T-helper 1 cell treated with Interleukin-12 subunit alpha and Interleukin-12 subunit beta and Interleukin-4 antibody, amounts not matched to agents 30 μg/mL and 1 μg/mL, for 36 hours (primary cell): Measurements from ENCODE around the gene NFYA.

Experiments used
- H3K27ac Mint-ChIP-seq: one replicate; pipeline ENCODE4 v1.8.0; 2021; ENCODE audit warnings: mild to moderate bottlenecking, mixed read lengths
- H3K27me3 Mint-ChIP-seq: one replicate; pipeline ENCODE4 v1.8.0; 2021; ENCODE audit warnings: low read depth, mixed read lengths
- H3K36me3 Mint-ChIP-seq: one replicate; pipeline ENCODE4 v1.8.0; 2021; ENCODE audit warnings: low read depth, mixed read lengths
- H3K4me1 Mint-ChIP-seq: one replicate; pipeline ENCODE4 v1.8.0; 2021; ENCODE audit warnings: low read depth, mixed read lengths
- H3K4me3 Mint-ChIP-seq: one replicate; pipeline ENCODE4 v1.8.0; 2021; ENCODE audit warnings: mild to moderate bottlenecking, moderate library complexity, mixed read lengths
- H3K9me3 Mint-ChIP-seq: one replicate; pipeline ENCODE4 v1.8.0; 2021; ENCODE audit warnings: mixed read lengths

The NFYA gene

DNA sequence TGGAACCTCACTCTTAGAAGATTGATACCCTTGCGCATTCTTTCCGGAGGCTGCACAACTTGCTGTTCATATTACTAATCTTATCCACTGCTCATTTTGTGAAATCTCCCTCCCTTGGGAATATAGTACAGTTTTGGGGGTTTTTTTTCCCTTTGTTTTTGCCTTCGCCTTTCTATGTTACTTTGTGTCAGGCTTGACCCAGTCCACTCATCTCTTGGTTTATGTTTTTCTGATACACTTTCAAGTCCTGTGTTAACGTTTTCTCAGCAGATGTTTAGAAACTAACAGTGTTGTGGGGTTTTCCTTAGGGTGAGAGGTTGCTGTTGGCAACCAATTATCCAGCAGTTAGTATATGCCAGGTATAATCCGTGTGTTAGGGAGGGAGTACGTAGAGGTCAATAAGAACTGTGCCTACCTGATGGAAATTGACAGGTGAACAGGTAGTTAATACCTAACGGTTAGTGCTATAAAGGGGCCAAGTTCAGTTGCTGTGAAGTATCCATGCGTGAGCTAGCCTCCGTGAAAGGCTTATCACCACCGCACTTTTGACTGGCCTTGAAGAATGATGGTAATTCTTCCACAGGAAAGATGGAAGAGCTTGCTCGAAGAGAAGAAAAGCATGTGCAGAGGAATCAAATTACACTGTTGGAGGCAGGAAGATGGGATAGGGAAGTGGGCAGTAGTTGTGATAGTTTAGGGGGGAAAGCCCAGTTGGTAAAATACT is 1.4 kb downstream of the NFYA start:
- H3K4me3 Mint-ChIP-seq = peak overlapping the region; percentile 94
- no peaks in the 10 kb centered on the region for H3K27me3 Mint-ChIP-seq
- peak overlapping the region; percentile 97 for H3K27ac Mint-ChIP-seq
- H3K4me1 Mint-ChIP-seq = peaks cover 50% of the 10 kb centered on the region
- H3K36me3 Mint-ChIP-seq = peaks cover 36% of the 10 kb centered on the region
- no peaks in the 10 kb centered on the region for H3K9me3 Mint-ChIP-seq

DNA sequence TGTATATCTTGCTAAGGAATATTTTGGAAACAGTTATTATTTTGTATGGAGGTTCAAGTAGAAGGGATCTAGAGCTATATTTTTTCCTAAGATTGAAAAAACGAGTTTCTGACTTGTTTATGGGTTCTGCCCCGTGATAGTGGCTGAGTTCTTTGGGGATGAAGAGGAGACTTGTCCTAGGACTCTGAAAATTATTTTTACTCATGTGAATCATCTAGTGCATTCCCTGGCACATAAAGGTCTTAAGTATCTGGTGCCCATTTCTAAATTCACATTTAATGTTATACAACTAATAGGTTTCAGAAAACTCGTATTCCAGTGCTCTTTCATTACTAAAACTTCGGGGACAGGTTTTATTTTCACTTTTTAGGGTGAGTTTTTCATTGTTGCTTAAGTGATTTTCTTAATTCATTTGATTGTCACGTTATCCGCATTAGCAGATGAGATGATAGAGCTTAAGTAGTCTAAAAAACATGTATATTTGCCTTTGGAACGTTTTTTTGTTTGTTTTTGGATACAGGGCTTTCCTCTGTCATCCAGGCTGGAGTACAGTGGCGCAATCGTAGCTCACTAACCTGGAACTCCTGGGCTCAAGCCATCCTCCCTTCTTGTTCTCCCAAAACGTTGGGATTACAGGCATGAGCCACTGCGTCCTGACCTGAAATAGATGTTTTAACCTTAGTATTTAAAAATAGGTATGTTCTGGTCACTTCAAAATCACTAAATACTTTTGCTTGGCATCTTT is 2.1 kb downstream of the NFYA start:
- H3K36me3 Mint-ChIP-seq = peaks cover 33% of the 10 kb centered on the region
- H3K27ac Mint-ChIP-seq = peak overlapping the region; percentile 97
- peaks cover 48% of the 10 kb centered on the region for H3K4me1 Mint-ChIP-seq
- H3K9me3 Mint-ChIP-seq = no peaks in the 10 kb centered on the region
- no peaks in the 10 kb centered on the region for H3K27me3 Mint-ChIP-seq
- peak overlapping the region; percentile 94 for H3K4me3 Mint-ChIP-seq

DNA sequence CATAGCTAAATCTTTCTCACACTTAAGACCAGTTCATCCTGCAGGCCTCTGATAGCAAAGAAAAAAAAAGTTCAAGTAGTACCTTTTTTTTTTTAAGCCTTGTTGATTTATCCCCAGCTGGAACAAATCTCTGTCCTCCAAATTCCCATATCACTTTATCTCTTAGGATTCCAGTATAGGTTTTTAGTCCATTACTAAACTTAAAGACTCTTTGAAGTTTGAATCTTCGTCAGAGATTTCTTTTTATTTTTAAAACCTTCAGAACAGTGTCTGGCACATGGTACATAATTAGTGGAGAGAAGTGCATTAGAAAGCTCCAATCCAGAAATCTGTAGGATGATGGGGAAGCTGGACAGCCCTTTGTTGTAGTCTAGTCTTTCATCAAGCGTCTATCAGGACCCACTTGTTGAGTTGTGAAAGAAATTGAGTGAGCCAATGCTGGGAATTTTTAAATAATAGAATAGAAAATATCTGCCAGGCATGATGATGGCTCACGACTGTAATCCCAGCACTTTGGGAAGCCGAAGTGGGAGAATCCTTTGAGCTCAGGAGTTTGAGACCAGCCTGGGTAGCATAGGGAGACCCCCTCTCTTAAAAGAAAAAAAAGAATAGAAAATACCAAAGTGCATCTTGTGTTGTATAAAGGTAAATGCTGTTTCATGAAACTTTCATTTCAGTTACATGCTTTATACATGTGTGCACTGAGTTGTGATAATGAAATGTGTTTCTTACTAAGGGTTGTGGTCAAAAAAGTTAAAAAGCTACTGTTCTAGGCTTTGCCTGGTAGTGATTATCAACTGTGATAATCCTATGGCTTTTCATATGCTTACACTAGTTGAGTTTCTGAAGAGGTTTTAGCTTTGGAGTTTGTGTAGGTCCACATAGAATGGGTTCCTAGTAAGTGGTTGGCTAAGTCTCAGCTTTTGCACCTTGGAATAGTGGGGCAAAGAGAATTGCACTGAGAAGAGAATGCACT is 3.2 kb downstream of the NFYA start:
- peak overlapping the region; percentile 34 for H3K27ac Mint-ChIP-seq
- peaks cover 32% of the 10 kb centered on the region for H3K36me3 Mint-ChIP-seq
- no peaks in the 10 kb centered on the region for H3K9me3 Mint-ChIP-seq

GRCh38 chr6:41077536-41077935 is 4.8 kb downstream of the NFYA start:
- H3K9me3 Mint-ChIP-seq = no peaks in the 10 kb centered on the region
- H3K4me1 Mint-ChIP-seq = peaks cover 55% of the 10 kb centered on the region
- no peak overlapping the region for H3K4me3 Mint-ChIP-seq
- H3K27me3 Mint-ChIP-seq = no peaks in the 10 kb centered on the region
- H3K36me3 Mint-ChIP-seq = peaks cover 30% of the 10 kb centered on the region
- H3K27ac Mint-ChIP-seq = no peak overlapping the region

More for the DNA sequence above, 3.2 kb downstream of the NFYA start:
- H3K27me3 Mint-ChIP-seq = no peaks in the 10 kb centered on the region
- peaks cover 49% of the 10 kb centered on the region for H3K4me1 Mint-ChIP-seq
- H3K4me3 Mint-ChIP-seq = peak overlapping the region; percentile 94

GRCh38 chr6:41078101-41078500 is 5.3 kb downstream of the NFYA start:
- H3K36me3 Mint-ChIP-seq = peaks cover 33% of the 10 kb centered on the region

GRCh38 chr6:41079080-41079479 is 6.3 kb downstream of the NFYA start:
- Mint-ChIP-seq H3K36me3 (peaks cover 37% of the 10 kb centered on the region), H3K4me1 (peaks cover 65% of the 10 kb centered on the region), H3K4me3 (no peak overlapping the region), H3K27me3 (no peaks in the 10 kb centered on the region), H3K27ac (no peak overlapping the region), H3K9me3 (no peaks in the 10 kb centered on the region)

More at GRCh38 chr6:41078101-41078500, 5.3 kb downstream of the NFYA start:
- Mint-ChIP-seq H3K27ac (no peak overlapping the region), H3K4me1 (peaks cover 60% of the 10 kb centered on the region), H3K27me3 (no peaks in the 10 kb centered on the region), H3K9me3 (no peaks in the 10 kb centered on the region), H3K4me3 (no peak overlapping the region)

GRCh38 chr6:41080621-41081020 is 7.8 kb downstream of the NFYA start:
- peak overlapping the region; percentile 71 for H3K4me3 Mint-ChIP-seq
- H3K4me1 Mint-ChIP-seq = peaks cover 50% of the 10 kb centered on the region
- no peaks in the 10 kb centered on the region for H3K27me3 Mint-ChIP-seq
- peaks cover 34% of the 10 kb centered on the region for H3K36me3 Mint-ChIP-seq
- no peaks in the 10 kb centered on the region for H3K9me3 Mint-ChIP-seq
- H3K27ac Mint-ChIP-seq = peak overlapping the region; percentile 87

GRCh38 chr6:41083072-41083471 is 10.3 kb downstream of the NFYA start:
- Mint-ChIP-seq H3K4me1 (peaks cover 43% of the 10 kb centered on the region), H3K4me3 (no peak overlapping the region), H3K36me3 (peaks cover 46% of the 10 kb centered on the region), H3K27ac (no peak overlapping the region), H3K27me3 (no peaks in the 10 kb centered on the region), H3K9me3 (no peaks in the 10 kb centered on the region)

- Mint-ChIP-seq H3K27ac (no peak overlapping the region), H3K9me3 (no peaks in the 10 kb centered on the region), H3K36me3 (peaks cover 41% of the 10 kb centered on the region), H3K27me3 (no peaks in the 10 kb centered on the region), H3K4me1 (peaks cover 32% of the 10 kb centered on the region), H3K4me3 (no peak overlapping the region)
Measured at GRCh38 chr6:41085182-41085581, 12.4 kb downstream of the NFYA start.

DNA sequence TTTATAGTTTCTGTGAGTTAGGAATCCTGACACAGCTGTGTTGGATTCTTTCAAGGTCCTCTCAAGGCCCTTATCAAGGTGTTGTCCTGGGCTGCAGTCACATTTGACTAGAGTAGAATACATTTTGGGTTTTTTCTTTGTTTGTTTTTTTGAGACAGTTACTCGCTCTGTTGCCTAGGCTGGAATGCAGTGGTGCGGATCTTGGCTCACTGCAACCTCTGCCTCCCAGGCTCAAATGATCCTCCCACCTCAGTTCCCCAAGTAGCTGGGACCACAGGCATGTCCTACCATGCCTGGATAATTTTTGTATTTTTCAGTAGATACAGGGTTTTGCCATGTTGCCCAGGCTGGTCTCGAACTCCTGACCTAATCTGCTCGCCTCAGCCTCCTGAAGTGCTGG is 15.7 kb downstream of the NFYA start:
- Mint-ChIP-seq H3K4me3 (no peak overlapping the region), H3K27me3 (no peaks in the 10 kb centered on the region), H3K36me3 (peaks cover 49% of the 10 kb centered on the region), H3K4me1 (peaks cover 12% of the 10 kb centered on the region), H3K9me3 (no peaks in the 10 kb centered on the region), H3K27ac (no peak overlapping the region)

- no peak overlapping the region for H3K27ac Mint-ChIP-seq
- peaks cover 53% of the 10 kb centered on the region for H3K36me3 Mint-ChIP-seq
- peaks cover 5% of the 10 kb centered on the region for H3K4me1 Mint-ChIP-seq
- H3K27me3 Mint-ChIP-seq = no peaks in the 10 kb centered on the region
- no peak overlapping the region for H3K4me3 Mint-ChIP-seq
- H3K9me3 Mint-ChIP-seq = no peaks in the 10 kb centered on the region
Measured at GRCh38 chr6:41090841-41091761, 18.3 kb downstream of the NFYA start.

- Mint-ChIP-seq H3K4me1 (peaks cover 5% of the 10 kb centered on the region), H3K4me3 (no peak overlapping the region), H3K27me3 (no peaks in the 10 kb centered on the region), H3K27ac (no peak overlapping the region), H3K9me3 (no peaks in the 10 kb centered on the region), H3K36me3 (peaks cover 59% of the 10 kb centered on the region)
Measured at GRCh38 chr6:41092421-41093140, 19.8 kb downstream of the NFYA start.

GRCh38 chr6:41093729-41094128 is 21.0 kb downstream of the NFYA start:
- H3K4me3 Mint-ChIP-seq = no peak overlapping the region
- H3K36me3 Mint-ChIP-seq = peaks cover 64% of the 10 kb centered on the region
- H3K27me3 Mint-ChIP-seq = no peaks in the 10 kb centered on the region
- H3K9me3 Mint-ChIP-seq = no peaks in the 10 kb centered on the region
- no peak overlapping the region for H3K27ac Mint-ChIP-seq
- peaks cover 5% of the 10 kb centered on the region for H3K4me1 Mint-ChIP-seq
